ENCODE measurements around the gene TBC1D14.
"Not testable (repeated sequence)": the region's sequence is repeated elsewhere in the genome, so short reads cannot be mapped to it uniquely, and the experiment has no call there.

TBC1D14 gene

GRCh38 chr4:6906486-6906885 lies 3.1 kb upstream of the TBC1D14 start:
- not testable (repeated sequence) for H3K9ac ChIP-seq (ENCODE audit: low read length); H3K27ac ChIP-seq (ENCODE audit: low read depth, low read length); H3K36me3 ChIP-seq (ENCODE audit: control insufficient read depth, insufficient read depth, low read length); H3K27me3 ChIP-seq (ENCODE audit: control insufficient read depth, insufficient read depth, low read length); H3K4me1 ChIP-seq (ENCODE audit: control insufficient read depth, insufficient read depth, low read length); H3K4me3 ChIP-seq (ENCODE audit: low read length)

GRCh38 chr4:6907658-6908191 lies 1.9 kb upstream of the TBC1D14 start:
- no peak overlapping the region for H3K4me3 ChIP-seq (ENCODE audit: low read length)
- H3K9ac ChIP-seq (ENCODE audit: low read length), result no peak overlapping the region

DNA sequence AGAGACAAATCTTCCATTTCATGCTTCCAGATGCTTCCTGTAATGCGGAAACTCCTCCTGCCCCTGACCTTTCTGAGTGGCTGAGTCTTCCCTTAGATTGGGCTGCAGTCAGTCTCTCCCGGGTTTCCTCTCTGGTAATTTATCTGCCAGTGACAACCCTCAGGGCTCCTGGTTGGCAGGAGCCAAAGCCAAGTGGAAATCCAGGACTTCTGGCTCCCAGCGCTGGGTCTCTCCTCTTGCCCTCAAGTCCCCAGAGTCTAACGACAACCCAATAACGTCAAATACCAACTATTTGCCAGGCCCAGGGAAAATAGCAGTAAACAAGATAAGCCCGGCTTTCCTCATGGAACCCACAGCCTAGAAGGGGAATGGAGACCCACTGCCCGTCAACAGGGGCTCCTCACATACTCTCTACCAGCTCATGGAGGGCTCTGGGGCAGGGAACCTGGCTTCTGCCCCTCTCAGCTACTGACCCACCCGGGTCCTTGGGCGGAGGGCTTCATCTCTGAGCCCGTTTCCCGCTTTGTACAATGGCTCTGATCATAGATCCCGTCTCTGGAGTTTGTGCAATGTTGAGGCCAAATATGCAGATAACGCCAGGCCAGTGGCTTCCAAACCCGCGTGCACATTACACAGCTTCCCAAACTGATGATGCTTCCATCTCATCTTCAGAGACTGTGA lies 1.1 kb upstream of the TBC1D14 start:
- H3K36me3 ChIP-seq (ENCODE audit: control insufficient read depth, insufficient read depth, low read length), result no peaks in the 10 kb centered on the region
- H3K4me3 ChIP-seq (ENCODE audit: low read length), result peak overlapping the region; percentile 86
- no peaks in the 10 kb centered on the region for H3K27me3 ChIP-seq (ENCODE audit: control insufficient read depth, insufficient read depth, low read length)
- peaks cover 8% of the 10 kb centered on the region for H3K4me1 ChIP-seq (ENCODE audit: control insufficient read depth, insufficient read depth, low read length)
- peak overlapping the region; percentile 94 for H3K27ac ChIP-seq (ENCODE audit: low read depth, low read length)
- peak overlapping the region; percentile 47 for H3K9ac ChIP-seq (ENCODE audit: low read length)

More at GRCh38 chr4:6907658-6908191, 1.9 kb upstream of the TBC1D14 start:
- peaks cover 8% of the 10 kb centered on the region for H3K4me1 ChIP-seq (ENCODE audit: control insufficient read depth, insufficient read depth, low read length)
- no peaks in the 10 kb centered on the region for H3K27me3 ChIP-seq (ENCODE audit: control insufficient read depth, insufficient read depth, low read length)
- no peaks in the 10 kb centered on the region for H3K36me3 ChIP-seq (ENCODE audit: control insufficient read depth, insufficient read depth, low read length)
- H3K27ac ChIP-seq (ENCODE audit: low read depth, low read length), result no peak overlapping the region

DNA sequence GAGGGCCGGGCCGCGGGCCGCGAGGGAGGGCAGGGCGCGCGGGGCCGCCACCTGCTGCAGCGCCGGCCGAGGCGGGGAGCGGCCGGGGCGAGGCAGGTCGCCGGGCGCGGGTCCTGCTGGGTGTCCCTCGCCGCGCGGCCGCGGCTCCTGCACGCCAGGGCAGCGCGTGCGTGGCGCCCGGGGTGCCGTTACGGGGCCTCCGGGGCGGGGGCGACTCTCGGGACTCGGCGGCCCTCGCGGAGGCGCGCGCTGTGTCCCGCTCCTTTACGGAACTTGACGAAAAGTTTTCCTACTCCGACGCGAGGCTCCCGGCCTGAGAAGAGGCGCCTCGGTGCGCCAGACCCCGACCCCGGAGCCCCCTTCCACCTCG lies 329 bp downstream of the TBC1D14 start:
- Histone ChIP-seq H3K27ac (ENCODE audit: low read depth, low read length) (no peak overlapping the region), H3K4me1 (ENCODE audit: control insufficient read depth, insufficient read depth, low read length) (peaks cover 8% of the 10 kb centered on the region), H3K36me3 (ENCODE audit: control insufficient read depth, insufficient read depth, low read length) (no peaks in the 10 kb centered on the region), H3K4me3 (ENCODE audit: low read length) (peak overlapping the region; percentile 66), H3K27me3 (ENCODE audit: control insufficient read depth, insufficient read depth, low read length) (no peaks in the 10 kb centered on the region), H3K9ac (ENCODE audit: low read length) (peak overlapping the region; percentile 34)

GRCh38 chr4:6910340-6910959 lies 824 bp downstream of the TBC1D14 start:
- Histone ChIP-seq H3K9ac (ENCODE audit: low read length) (peak overlapping the region; percentile 34), H3K27ac (ENCODE audit: low read depth, low read length) (no peak overlapping the region)

GRCh38 chr4:6910960-6911874 lies 1.6 kb downstream of the TBC1D14 start:
- Histone ChIP-seq H3K4me3 (ENCODE audit: low read length) (peak overlapping the region; percentile 66), H3K9ac (ENCODE audit: low read length) (no peak overlapping the region), H3K27me3 (ENCODE audit: control insufficient read depth, insufficient read depth, low read length) (no peaks in the 10 kb centered on the region), H3K4me1 (ENCODE audit: control insufficient read depth, insufficient read depth, low read length) (peaks cover 8% of the 10 kb centered on the region), H3K27ac (ENCODE audit: low read depth, low read length) (no peak overlapping the region), H3K36me3 (ENCODE audit: control insufficient read depth, insufficient read depth, low read length) (no peaks in the 10 kb centered on the region)

More at GRCh38 chr4:6910340-6910959, 824 bp downstream of the TBC1D14 start:
- no peaks in the 10 kb centered on the region for H3K36me3 ChIP-seq (ENCODE audit: control insufficient read depth, insufficient read depth, low read length)
- H3K4me3 ChIP-seq (ENCODE audit: low read length), result peak overlapping the region; percentile 66
- H3K27me3 ChIP-seq (ENCODE audit: control insufficient read depth, insufficient read depth, low read length), result no peaks in the 10 kb centered on the region
- H3K4me1 ChIP-seq (ENCODE audit: control insufficient read depth, insufficient read depth, low read length), result peaks cover 8% of the 10 kb centered on the region

GRCh38 chr4:6911917-6912316 lies 2.3 kb downstream of the TBC1D14 start:
- peaks cover 12% of the 10 kb centered on the region for H3K4me1 ChIP-seq (ENCODE audit: control insufficient read depth, insufficient read depth, low read length)
- H3K27ac ChIP-seq (ENCODE audit: low read depth, low read length); H3K36me3 ChIP-seq (ENCODE audit: control insufficient read depth, insufficient read depth, low read length); H3K27me3 ChIP-seq (ENCODE audit: control insufficient read depth, insufficient read depth, low read length); H3K9ac ChIP-seq (ENCODE audit: low read length); H3K4me3 ChIP-seq (ENCODE audit: low read length): not testable (repeated sequence)

- peaks cover 17% of the 10 kb centered on the region for H3K4me1 ChIP-seq (ENCODE audit: control insufficient read depth, insufficient read depth, low read length)
- no peak overlapping the region for H3K27ac ChIP-seq (ENCODE audit: low read depth, low read length)
- H3K27me3 ChIP-seq (ENCODE audit: control insufficient read depth, insufficient read depth, low read length), result no peaks in the 10 kb centered on the region
- no peak overlapping the region for H3K9ac ChIP-seq (ENCODE audit: low read length)
- no peaks in the 10 kb centered on the region for H3K36me3 ChIP-seq (ENCODE audit: control insufficient read depth, insufficient read depth, low read length)
- H3K4me3 ChIP-seq (ENCODE audit: low read length), result peak overlapping the region; percentile 16
These were observed 2.8 kb downstream of the TBC1D14 start for GRCh38 chr4:6912441-6912840.

DNA sequence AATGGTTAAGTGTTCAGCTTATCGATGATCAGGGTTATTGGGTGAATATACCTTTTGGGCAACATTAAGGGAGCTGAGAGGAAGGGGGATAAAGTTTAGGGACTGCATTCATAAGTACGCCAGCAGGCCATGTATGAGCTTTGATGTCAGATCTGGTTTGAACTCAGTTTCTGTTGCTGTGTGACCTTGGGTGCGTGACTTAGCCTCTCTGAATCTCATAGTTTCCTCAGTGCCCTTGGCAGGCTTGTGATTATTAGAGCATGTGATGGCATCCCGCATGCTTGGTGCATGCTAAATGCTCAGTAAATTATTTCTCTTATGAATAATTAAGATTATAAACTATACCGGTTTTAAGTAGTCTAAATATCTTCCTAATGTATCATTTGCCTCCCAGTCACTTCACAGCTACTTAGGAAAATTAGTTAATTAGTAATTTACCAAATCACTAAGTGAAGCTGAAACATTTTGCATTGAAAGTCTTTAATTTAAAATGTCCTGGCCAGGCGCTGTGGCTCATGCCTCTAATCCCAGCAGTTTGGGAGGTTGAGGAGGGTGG lies 3.8 kb downstream of the TBC1D14 start:
- no peaks in the 10 kb centered on the region for H3K27me3 ChIP-seq (ENCODE audit: control insufficient read depth, insufficient read depth, low read length)
- H3K9ac ChIP-seq (ENCODE audit: low read length), result no peak overlapping the region
- no peak overlapping the region for H3K27ac ChIP-seq (ENCODE audit: low read depth, low read length)
- peaks cover 15% of the 10 kb centered on the region for H3K4me1 ChIP-seq (ENCODE audit: control insufficient read depth, insufficient read depth, low read length)
- no peak overlapping the region for H3K4me3 ChIP-seq (ENCODE audit: low read length)
- no peaks in the 10 kb centered on the region for H3K36me3 ChIP-seq (ENCODE audit: control insufficient read depth, insufficient read depth, low read length)

GRCh38 chr4:6914448-6914847 lies 4.8 kb downstream of the TBC1D14 start:
- Histone ChIP-seq H3K36me3 (ENCODE audit: control insufficient read depth, insufficient read depth, low read length) (no peaks in the 10 kb centered on the region), H3K4me3 (ENCODE audit: low read length) (no peak overlapping the region), H3K27ac (ENCODE audit: low read depth, low read length) (no peak overlapping the region), H3K27me3 (ENCODE audit: control insufficient read depth, insufficient read depth, low read length) (no peaks in the 10 kb centered on the region), H3K9ac (ENCODE audit: low read length) (no peak overlapping the region), H3K4me1 (ENCODE audit: control insufficient read depth, insufficient read depth, low read length) (peaks cover 9% of the 10 kb centered on the region)

- Histone ChIP-seq H3K27ac (ENCODE audit: low read depth, low read length) (no peak overlapping the region), H3K4me1 (ENCODE audit: control insufficient read depth, insufficient read depth, low read length) (peaks cover 9% of the 10 kb centered on the region), H3K9ac (ENCODE audit: low read length) (no peak overlapping the region), H3K4me3 (ENCODE audit: low read length) (no peak overlapping the region), H3K36me3 (ENCODE audit: control insufficient read depth, insufficient read depth, low read length) (no peaks in the 10 kb centered on the region), H3K27me3 (ENCODE audit: control insufficient read depth, insufficient read depth, low read length) (no peaks in the 10 kb centered on the region)
These were observed 5.7 kb downstream of the TBC1D14 start for GRCh38 chr4:6915041-6916005.

Measured in rectal smooth muscle tissue (tissue), 1 donor.